Testis (tissue), 3 donors: ENCODE data around the gene AKT1. TPM values are rescaled to one million over a fixed set of nuclear protein-coding genes. Genes with fewer than 3 reads are reported as not detected.
"Not testable (repeated sequence)": the region's sequence is repeated elsewhere in the genome, so short reads cannot be mapped to it uniquely, and the experiment has no call there.

Experiments
- DNase-seq: peaks from one replicate; pipeline ENCODE4 v3.0.0-alpha.2; 2019
- H3K27ac ChIP-seq, 2 donors: fragments of 200-600 bp; sonication (generic); one replicate each; pipeline ENCODE4 v1.5.1; 2019
- H3K27me3 ChIP-seq: fragments of 200-600 bp; sonication (generic); one replicate; pipeline ENCODE4 v1.5.1; 2019
- H3K36me3 ChIP-seq: fragments of 200-600 bp; sonication (generic); one replicate; pipeline ENCODE4 v1.5.1; 2017; ENCODE audit warnings: low read depth; ENCODE audit errors: missing control alignments
- H3K4me1 ChIP-seq: fragments of 200-600 bp; sonication (generic); one replicate; pipeline ENCODE4 v1.5.1; 2019
- H3K4me3 ChIP-seq, 2 donors: fragments of 200-600 bp; sonication (generic); one replicate each; pipeline ENCODE4 v1.5.1; 2017 to 2019
- H3K9me3 ChIP-seq: fragments of 200-600 bp; sonication (generic); one replicate; pipeline ENCODE4 v1.5.1; 2017
- CTCF ChIP-seq, 3 experiments: fragments of 450-650 bp in 2 of 3; fragments of 200-600 bp in 1 of 3; sonication (generic) in 1 of 3; IDR thresholded peaks; one replicate each; pipeline ENCODE4 v1.5.1; 2016 to 2019; ENCODE audit warnings: antibody characterized with exemption in 3 of 3, mild to moderate bottlenecking in 2 of 3, moderate library complexity in 1 of 3
- POLR2A ChIP-seq: fragments of 450-650 bp; IDR thresholded peaks from one replicate; pipeline ENCODE4 v1.6.1; 2017; ENCODE audit warnings: antibody characterized with exemption, mild to moderate bottlenecking, moderate library complexity
- WGBS, 2 donors: methylation state at CpG; one replicate each; pipeline ENCODE4 v1.1.5; 2018; 5-methylcytosine and 5-hydroxymethylcytosine counted together
- intact Hi-C: fragments of 100-400 bp; cut with DNase I; formaldehyde crosslinking; loops from one replicate; pipeline ENCODE4 v1.15.1; 2023; ENCODE audit warnings: low total_unique reads
- polyA plus RNA-seq: library from polyadenylated mRNA; stranded (reverse); fragments of 350-450 nt; fragmentation: Illumina TruSeq; extraction: RNeasy Lipid Tissue Mini Kit (QIAGEN cat#74804); gene quantifications from one replicate; pipeline ENCODE4 v1.2.3, GENCODE V29; 2014; ENCODE audit warnings: low read depth, low replicate concordance; ENCODE audit not compliant: insufficient read depth
- total RNA-seq, 2 donors: library from RNA; depleted of rRNA; stranded (reverse); fragments of >200 nt; gene quantifications; one replicate each; pipeline ENCODE4 v1.2.3, GENCODE V29; 2016

Gene AKT1
- total and polyA plus RNA-seq, 3 donors from 2014 or later: 68.2 to 125 (median 106) TPM

GRCh38 chr14:104843006-104843405 lies 47.5 kb upstream of the AKT1 start:
- H3K4me3 ChIP-seq: peak overlapping the region in 1 of 2 donors; percentile 42

GRCh38 chr14:104841730-104842129 lies 46.2 kb upstream of the AKT1 start:
- TF ChIP-seq CTCF (IDR thresholded peaks at IDR 0.05) (no peak), POLR2A (no peak)
- 93 to 96% methylated on average over 1 of the region's 1 CpG for WGBS, 2 donors

More at GRCh38 chr14:104843006-104843405, 47.5 kb upstream of the AKT1 start:
- no peaks in the 10 kb centered on the region for H3K27me3 ChIP-seq
- no peaks in the 10 kb centered on the region for H3K36me3 ChIP-seq
- peaks cover 10% of the 10 kb centered on the region for H3K4me1 ChIP-seq
- no peaks in the 10 kb centered on the region for H3K9me3 ChIP-seq
- intact Hi-C loops: no loop called here
- H3K27ac ChIP-seq: no peak overlapping the region
- TF ChIP-seq CTCF (IDR thresholded peaks at IDR 0.05) (no peak), POLR2A (no peak)
- 28 to 33% methylated on average over 6 to 13 of the region's 13 CpGs for WGBS, 2 donors
- no peak for DNase-seq

GRCh38 chr14:104836171-104836935 lies 40.8 kb upstream of the AKT1 start:
- H3K27me3 ChIP-seq, H3K4me3 ChIP-seq, DNase-seq, intact Hi-C loops, H3K27ac ChIP-seq, H3K9me3 ChIP-seq, H3K36me3 ChIP-seq, H3K4me1 ChIP-seq: not testable (repeated sequence)
- WGBS, 2 donors: 76 to 82% methylated on average over 13 to 40 of the region's 41 CpGs

More at GRCh38 chr14:104841730-104842129, 46.2 kb upstream of the AKT1 start:
- Histone ChIP-seq H3K36me3 (no peaks in the 10 kb centered on the region), H3K27ac (no peak overlapping the region), H3K27me3 (no peaks in the 10 kb centered on the region), H3K4me3 (no peak overlapping the region), H3K9me3 (no peaks in the 10 kb centered on the region), H3K4me1 (peaks cover 10% of the 10 kb centered on the region)
- intact Hi-C loops: no loop called here
- no peak for DNase-seq

GRCh38 chr14:104830781-104831180 lies 35.2 kb upstream of the AKT1 start:
- TF ChIP-seq POLR2A: no peak
- TF ChIP-seq CTCF (IDR thresholded peaks at IDR 0.05): no peak
- Histone ChIP-seq H3K36me3 (no peaks in the 10 kb centered on the region), H3K4me1 (peaks cover 13% of the 10 kb centered on the region), H3K9me3 (no peaks in the 10 kb centered on the region), H3K27ac (no peak overlapping the region), H3K27me3 (no peaks in the 10 kb centered on the region), H3K4me3 (no peak overlapping the region)
- WGBS, 2 donors: 66 to 76% methylated on average over 9 of the region's 9 CpGs
- intact Hi-C loops: no loop called here
- no peak for DNase-seq

GRCh38 chr14:104827177-104828055 lies 31.9 kb upstream of the AKT1 start:
- H3K4me1 ChIP-seq: peaks cover 15% of the 10 kb centered on the region
- no peaks in the 10 kb centered on the region for H3K36me3 ChIP-seq
- no peaks in the 10 kb centered on the region for H3K27me3 ChIP-seq
- WGBS, 2 donors: 9% methylated on average over 23 to 37 of the region's 39 CpGs
- peak overlapping the region; percentile 45 to 60 for H3K4me3 ChIP-seq
- TF ChIP-seq CTCF (IDR thresholded peaks at IDR 0.05) (peak in 2 of 3 experiments; percentile 23 to 36), POLR2A (no peak)
- DNase-seq: peak; percentile 34
- intact Hi-C loops: loop anchor here (5.0 kb wide), 1 partner anchor 50 kb away; no protein-coding TSS in a partner anchor
- H3K27ac ChIP-seq: no peak overlapping the region
- no peaks in the 10 kb centered on the region for H3K9me3 ChIP-seq
